Measurements from ENCODE around the gene SYNC.

DNA sequence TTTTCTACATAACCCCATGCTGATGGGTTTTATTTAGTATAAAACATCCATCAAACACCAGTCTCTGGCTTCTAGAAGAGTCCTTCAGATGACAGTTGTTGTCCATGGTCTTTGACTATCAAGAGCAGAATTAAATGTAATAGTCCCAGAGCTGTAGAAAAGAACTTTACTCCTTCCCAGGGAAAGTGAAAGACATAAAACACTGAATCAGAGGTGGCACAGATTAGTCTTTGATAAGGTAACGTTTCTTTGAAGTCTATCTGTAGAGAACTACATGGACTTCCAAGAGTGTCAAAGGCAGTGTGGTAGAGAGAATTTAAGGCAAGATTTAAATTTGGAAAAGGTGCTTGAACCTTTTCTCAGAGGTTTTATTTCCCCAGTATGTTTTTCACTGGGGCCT is 21.9 kb downstream of the SYNC start:
- TF ChIP-seq, protein P1, sequence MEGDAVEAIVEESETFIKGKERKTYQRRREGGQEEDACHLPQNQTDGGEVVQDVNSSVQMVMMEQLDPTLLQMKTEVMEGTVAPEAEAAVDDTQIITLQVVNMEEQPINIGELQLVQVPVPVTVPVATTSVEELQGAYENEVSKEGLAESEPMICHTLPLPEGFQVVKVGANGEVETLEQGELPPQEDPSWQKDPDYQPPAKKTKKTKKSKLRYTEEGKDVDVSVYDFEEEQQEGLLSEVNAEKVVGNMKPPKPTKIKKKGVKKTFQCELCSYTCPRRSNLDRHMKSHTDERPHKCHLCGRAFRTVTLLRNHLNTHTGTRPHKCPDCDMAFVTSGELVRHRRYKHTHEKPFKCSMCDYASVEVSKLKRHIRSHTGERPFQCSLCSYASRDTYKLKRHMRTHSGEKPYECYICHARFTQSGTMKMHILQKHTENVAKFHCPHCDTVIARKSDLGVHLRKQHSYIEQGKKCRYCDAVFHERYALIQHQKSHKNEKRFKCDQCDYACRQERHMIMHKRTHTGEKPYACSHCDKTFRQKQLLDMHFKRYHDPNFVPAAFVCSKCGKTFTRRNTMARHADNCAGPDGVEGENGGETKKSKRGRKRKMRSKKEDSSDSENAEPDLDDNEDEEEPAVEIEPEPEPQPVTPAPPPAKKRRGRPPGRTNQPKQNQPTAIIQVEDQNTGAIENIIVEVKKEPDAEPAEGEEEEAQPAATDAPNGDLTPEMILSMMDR (conservative IDR thresholded peaks at IDR 0.05 in 1 of 2, IDR thresholded peaks at IDR 0.05 in 1 of 2; ENCODE audit: low read depth in 1 of 2, low read length in 2 of 2), result no peak
- TF ChIP-seq EZH2 (IDR thresholded peaks at IDR 0.05; ENCODE audit: low read length, missing control alignments), result no peak
